ENCODE results near the gene MPRIP.
A peak's percentile ranks its signal among the peaks of the same experiment; 100 is the strongest.

Gene MPRIP

GRCh38 chr17:17039911-17040310, 2.3 kb upstream of the MPRIP start:
- no peak overlapping the region for H3K27ac ChIP-seq
- no peak for DNase-seq (ENCODE audit: low spot score)
- H3K4me3 ChIP-seq: no peak overlapping the region
- TF ChIP-seq CTCF (IDR thresholded peaks at IDR 0.05): no peak

GRCh38 chr17:17041018-17041521, 1.2 kb upstream of the MPRIP start:
- H3K4me3 ChIP-seq: no peak overlapping the region
- DNase-seq (ENCODE audit: low spot score): no peak
- H3K27ac ChIP-seq: peak overlapping the region; percentile 67 to 91
- TF ChIP-seq CTCF (IDR thresholded peaks at IDR 0.05): no peak

GRCh38 chr17:17041571-17042383, 480 bp upstream of the MPRIP start:
- Histone ChIP-seq H3K4me3 (peak overlapping the region; percentile 73), H3K27ac (peak overlapping the region; percentile 67 to 91)
- TF ChIP-seq CTCF (IDR thresholded peaks at IDR 0.05): no peak

GRCh38 chr17:17042851-17043460, 699 bp downstream of the MPRIP start:
- H3K4me3 ChIP-seq: peak overlapping the region; percentile 73
- peak; percentile 77 for DNase-seq (ENCODE audit: low spot score)
- peak overlapping the region; percentile 91 for H3K27ac ChIP-seq
- no peak for TF ChIP-seq CTCF (IDR thresholded peaks at IDR 0.05)

More at GRCh38 chr17:17041571-17042383, 480 bp upstream of the MPRIP start:
- DNase-seq (ENCODE audit: low spot score): peak; percentile 96

- TF ChIP-seq CTCF (IDR thresholded peaks at IDR 0.05): no peak
- peak overlapping the region; percentile 91 for H3K27ac ChIP-seq
- DNase-seq (ENCODE audit: low spot score): peak; percentile 77
- peak overlapping the region; percentile 73 for H3K4me3 ChIP-seq
Observed at GRCh38 chr17:17043461-17044271, 1.4 kb downstream of the MPRIP start.

GRCh38 chr17:17044846-17045561, 2.7 kb downstream of the MPRIP start:
- peak overlapping the region; percentile 73 for H3K4me3 ChIP-seq
- peak overlapping the region; percentile 91 for H3K27ac ChIP-seq
- TF ChIP-seq CTCF (IDR thresholded peaks at IDR 0.05): no peak
- peak; percentile 73 for DNase-seq (ENCODE audit: low spot score)
